Measurements from ENCODE around the gene MINDY1. TPM values are rescaled to one million over a fixed set of nuclear protein-coding genes. Genes with fewer than 3 reads are reported as not detected.
A peak's percentile ranks its signal among the peaks of the same experiment; 100 is the strongest.

The MINDY1 gene
- total RNA-seq, 1 experiment from 2014 or later, result 6.8 TPM

DNA sequence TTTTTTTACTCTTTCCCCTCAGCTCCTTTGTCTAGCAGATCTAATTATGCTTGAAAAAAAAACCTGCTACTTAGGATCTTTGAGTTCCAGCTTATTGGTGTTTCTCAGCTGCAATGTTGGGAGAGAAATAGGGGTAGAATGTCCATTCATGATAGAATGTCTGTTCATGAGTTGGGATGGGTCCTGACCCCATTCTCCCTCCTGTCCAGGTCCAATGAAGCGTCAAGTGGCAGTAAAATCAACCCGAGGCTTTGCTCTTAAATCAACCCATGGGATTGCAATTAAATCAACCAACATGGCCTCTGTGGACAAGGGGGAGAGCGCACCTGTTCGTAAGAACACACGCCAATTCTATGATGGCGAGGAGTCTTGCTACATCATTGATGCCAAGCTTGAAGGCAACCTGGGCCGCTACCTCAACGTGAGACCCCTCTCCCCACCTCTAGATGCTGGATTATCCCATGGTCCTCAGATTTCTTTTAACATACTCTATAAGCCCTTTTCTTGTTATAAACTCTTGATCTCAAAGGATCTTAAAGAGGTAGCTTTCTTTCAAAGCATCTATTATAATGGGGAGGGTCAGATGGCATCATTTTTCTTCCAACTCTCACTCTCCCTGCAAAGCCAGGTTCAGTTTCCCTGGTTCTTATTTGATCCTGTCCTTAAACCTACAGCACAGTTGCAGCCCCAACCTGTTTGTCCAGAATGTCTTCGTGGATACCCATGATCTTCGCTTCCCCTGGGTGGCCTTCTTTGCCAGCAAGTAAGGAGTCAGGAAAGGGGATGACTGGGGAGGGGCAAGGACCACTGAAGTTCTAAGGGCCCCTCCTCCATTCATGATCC is 43.2 kb downstream of the MINDY1 start:
- no peak overlapping the region for H2BK5ac ChIP-seq (ENCODE audit: insufficient read length, low read length)
- H3T11ph ChIP-seq (ENCODE audit: low read length), result no peak overlapping the region
- no peak overlapping the region for H2BK15ac ChIP-seq (ENCODE audit: low read depth, low read length)
- H3K27ac ChIP-seq (ENCODE audit: insufficient read length, low read depth, low read length), result no peak overlapping the region
- H3K79me2 ChIP-seq (ENCODE audit: insufficient read depth, low read length), result no peaks in the 10 kb centered on the region
- Mint-ChIP-seq H3K4me3 (no peak overlapping the region), H3K9me3 (no peaks in the 10 kb centered on the region), H3K36me3 (ENCODE audit: insufficient read depth in 1 of 3, low read depth in 3 of 3) (peaks cover 66 to 98% (median 97%) of the 10 kb centered on the region in 3 experiments), H3K27ac (peak overlapping the region in 1 of 3 experiments; percentile 73; a peak in 3 of 7 replicates), H3K27me3 (ENCODE audit: low read depth) (no peaks in the 10 kb centered on the region; the same call in none of the 2 replicates), H3K4me1 (peaks cover 5 to 8% of the 10 kb centered on the region in 2 experiments)
- no peak overlapping the region for H3K4ac ChIP-seq (ENCODE audit: low read depth, low read length)
- H3K18ac ChIP-seq (ENCODE audit: insufficient read length, low read depth, low read length), result no peak overlapping the region
- no peak overlapping the region for H3K56ac ChIP-seq (ENCODE audit: insufficient read length, low read depth, low read length)
- no peak overlapping the region for H4K91ac ChIP-seq (ENCODE audit: insufficient read length, low read depth, low read length)
- no peaks in the 10 kb centered on the region for H3K9me3 ChIP-seq (ENCODE audit: control insufficient read depth, low read depth, low read length)
- no peaks in the 10 kb centered on the region for H3K23me2 ChIP-seq (ENCODE audit: insufficient read length, low read depth, low read length, poor library complexity, severe bottlenecking)
- H4K5ac ChIP-seq (ENCODE audit: insufficient read length, low read depth, low read length), result no peak overlapping the region
- DNase-seq, result no peak
- H2BK20ac ChIP-seq (ENCODE audit: low read depth, low read length, poor library complexity, severe bottlenecking), result no peak overlapping the region
- no peaks in the 10 kb centered on the region for H3K79me1 ChIP-seq (ENCODE audit: insufficient read depth, low read depth, low read length, poor library complexity, severe bottlenecking)
- no peaks in the 10 kb centered on the region for H3K27me3 ChIP-seq (ENCODE audit: insufficient read depth, low read length)
- TF ChIP-seq, protein P1, sequence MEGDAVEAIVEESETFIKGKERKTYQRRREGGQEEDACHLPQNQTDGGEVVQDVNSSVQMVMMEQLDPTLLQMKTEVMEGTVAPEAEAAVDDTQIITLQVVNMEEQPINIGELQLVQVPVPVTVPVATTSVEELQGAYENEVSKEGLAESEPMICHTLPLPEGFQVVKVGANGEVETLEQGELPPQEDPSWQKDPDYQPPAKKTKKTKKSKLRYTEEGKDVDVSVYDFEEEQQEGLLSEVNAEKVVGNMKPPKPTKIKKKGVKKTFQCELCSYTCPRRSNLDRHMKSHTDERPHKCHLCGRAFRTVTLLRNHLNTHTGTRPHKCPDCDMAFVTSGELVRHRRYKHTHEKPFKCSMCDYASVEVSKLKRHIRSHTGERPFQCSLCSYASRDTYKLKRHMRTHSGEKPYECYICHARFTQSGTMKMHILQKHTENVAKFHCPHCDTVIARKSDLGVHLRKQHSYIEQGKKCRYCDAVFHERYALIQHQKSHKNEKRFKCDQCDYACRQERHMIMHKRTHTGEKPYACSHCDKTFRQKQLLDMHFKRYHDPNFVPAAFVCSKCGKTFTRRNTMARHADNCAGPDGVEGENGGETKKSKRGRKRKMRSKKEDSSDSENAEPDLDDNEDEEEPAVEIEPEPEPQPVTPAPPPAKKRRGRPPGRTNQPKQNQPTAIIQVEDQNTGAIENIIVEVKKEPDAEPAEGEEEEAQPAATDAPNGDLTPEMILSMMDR (conservative IDR thresholded peaks at IDR 0.05), result no peak
- no peak overlapping the region for H3K14ac ChIP-seq (ENCODE audit: insufficient read depth, low read length)
- H3K9ac ChIP-seq (ENCODE audit: extremely low read depth, insufficient read length, low read length), result no peak overlapping the region
- H3K23ac ChIP-seq (ENCODE audit: insufficient read length, low read depth, low read length), result no peak overlapping the region
- no peaks in the 10 kb centered on the region for H3K4me1 ChIP-seq (ENCODE audit: insufficient read depth, low read length)
- no CpG with 5 or more reads among the region's 10 CpGs for WGBS (ENCODE audit: extremely low coverage, insufficient read length, low lambda C conversion rate)
- no peak overlapping the region for H2BK120ac ChIP-seq (ENCODE audit: low read depth, low read length, poor library complexity, severe bottlenecking)
- H4K20me1 ChIP-seq (ENCODE audit: control insufficient read depth, insufficient read depth, insufficient read length), result no peaks in the 10 kb centered on the region
- H3K4me2 ChIP-seq (ENCODE audit: insufficient read depth, insufficient read length, low read length), result no peak overlapping the region
- no peak overlapping the region for H2AFZ ChIP-seq (ENCODE audit: low read length)
- H4K8ac ChIP-seq (replicated peaks; ENCODE audit: insufficient read length, low read depth, low read length), result no peak overlapping the region
- H2AK5ac ChIP-seq (ENCODE audit: insufficient read length, low read length), result no peak overlapping the region
- H2BK12ac ChIP-seq (ENCODE audit: insufficient read length, low read depth, low read length), result no peak overlapping the region
